ENCODE data around the gene COX17.

DNA sequence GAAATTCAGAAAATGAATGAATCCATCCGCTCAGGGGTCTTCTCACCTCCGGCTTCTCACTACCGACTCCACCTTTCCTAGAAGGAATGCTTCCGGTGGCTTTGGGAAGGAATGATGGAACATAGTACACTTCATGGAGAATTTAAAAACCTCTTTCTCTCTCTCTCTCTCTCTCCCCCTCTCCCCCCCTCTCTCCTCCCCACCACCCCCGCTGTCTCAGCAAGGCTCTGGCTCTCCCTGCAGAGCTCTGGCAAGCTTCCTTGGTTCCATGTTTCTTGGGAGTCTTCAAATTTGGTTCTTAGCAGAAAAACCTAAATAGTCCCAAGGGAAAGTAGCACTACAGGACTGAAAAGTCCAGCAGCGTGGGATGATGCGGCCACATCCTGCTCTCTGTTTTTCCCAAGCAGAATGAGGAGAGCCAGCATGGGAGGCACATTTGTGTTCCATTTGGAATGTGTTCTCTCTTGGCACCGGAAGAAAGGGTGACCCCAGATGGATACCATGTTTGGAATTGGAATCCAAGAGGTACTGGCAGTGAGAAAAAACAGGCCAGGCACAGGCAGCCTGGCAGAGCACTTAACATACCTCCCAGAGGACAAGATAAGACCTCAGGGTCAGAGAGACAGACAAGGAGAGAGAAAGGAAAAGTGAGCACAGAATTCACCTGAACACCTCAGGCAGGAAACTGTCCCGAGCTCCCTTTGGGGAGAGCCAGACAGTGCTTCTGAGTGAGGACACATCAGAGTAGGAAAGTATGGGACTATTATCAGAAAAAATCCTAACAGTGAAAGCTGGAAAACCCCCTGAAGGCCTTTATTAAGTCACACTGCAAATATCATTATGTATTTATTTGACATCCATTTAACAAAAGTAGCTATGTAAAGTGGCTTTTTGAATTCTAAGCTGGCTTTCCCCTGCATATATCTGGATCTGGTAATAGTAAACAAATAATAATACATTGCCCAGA is 16.4 kb downstream of the COX17 start, which contains the start of gene POPDC2:
- TF ChIP-seq POLR2A (IDR thresholded peaks at IDR 0.05): no peak
- TF ChIP-seq, protein P1, sequence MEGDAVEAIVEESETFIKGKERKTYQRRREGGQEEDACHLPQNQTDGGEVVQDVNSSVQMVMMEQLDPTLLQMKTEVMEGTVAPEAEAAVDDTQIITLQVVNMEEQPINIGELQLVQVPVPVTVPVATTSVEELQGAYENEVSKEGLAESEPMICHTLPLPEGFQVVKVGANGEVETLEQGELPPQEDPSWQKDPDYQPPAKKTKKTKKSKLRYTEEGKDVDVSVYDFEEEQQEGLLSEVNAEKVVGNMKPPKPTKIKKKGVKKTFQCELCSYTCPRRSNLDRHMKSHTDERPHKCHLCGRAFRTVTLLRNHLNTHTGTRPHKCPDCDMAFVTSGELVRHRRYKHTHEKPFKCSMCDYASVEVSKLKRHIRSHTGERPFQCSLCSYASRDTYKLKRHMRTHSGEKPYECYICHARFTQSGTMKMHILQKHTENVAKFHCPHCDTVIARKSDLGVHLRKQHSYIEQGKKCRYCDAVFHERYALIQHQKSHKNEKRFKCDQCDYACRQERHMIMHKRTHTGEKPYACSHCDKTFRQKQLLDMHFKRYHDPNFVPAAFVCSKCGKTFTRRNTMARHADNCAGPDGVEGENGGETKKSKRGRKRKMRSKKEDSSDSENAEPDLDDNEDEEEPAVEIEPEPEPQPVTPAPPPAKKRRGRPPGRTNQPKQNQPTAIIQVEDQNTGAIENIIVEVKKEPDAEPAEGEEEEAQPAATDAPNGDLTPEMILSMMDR (IDR thresholded peaks at IDR 0.05): no peak

All from uterus (tissue), 2 donors.